ENCODE measurements around the gene SLC6A12.

- TF ChIP-seq EZH2phosphoT487 (IDR thresholded peaks at IDR 0.05; ENCODE audit: borderline replicate concordance, low read length) = no peak
- TF ChIP-seq EZH2 (IDR thresholded peaks at IDR 0.05; ENCODE audit: low read length, unreplicated experiment) = no peak
- TF ChIP-seq, protein P1, sequence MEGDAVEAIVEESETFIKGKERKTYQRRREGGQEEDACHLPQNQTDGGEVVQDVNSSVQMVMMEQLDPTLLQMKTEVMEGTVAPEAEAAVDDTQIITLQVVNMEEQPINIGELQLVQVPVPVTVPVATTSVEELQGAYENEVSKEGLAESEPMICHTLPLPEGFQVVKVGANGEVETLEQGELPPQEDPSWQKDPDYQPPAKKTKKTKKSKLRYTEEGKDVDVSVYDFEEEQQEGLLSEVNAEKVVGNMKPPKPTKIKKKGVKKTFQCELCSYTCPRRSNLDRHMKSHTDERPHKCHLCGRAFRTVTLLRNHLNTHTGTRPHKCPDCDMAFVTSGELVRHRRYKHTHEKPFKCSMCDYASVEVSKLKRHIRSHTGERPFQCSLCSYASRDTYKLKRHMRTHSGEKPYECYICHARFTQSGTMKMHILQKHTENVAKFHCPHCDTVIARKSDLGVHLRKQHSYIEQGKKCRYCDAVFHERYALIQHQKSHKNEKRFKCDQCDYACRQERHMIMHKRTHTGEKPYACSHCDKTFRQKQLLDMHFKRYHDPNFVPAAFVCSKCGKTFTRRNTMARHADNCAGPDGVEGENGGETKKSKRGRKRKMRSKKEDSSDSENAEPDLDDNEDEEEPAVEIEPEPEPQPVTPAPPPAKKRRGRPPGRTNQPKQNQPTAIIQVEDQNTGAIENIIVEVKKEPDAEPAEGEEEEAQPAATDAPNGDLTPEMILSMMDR (conservative IDR thresholded peaks at IDR 0.05; ENCODE audit: low read depth, low read length) = no peak
These were observed 10.9 kb downstream of the SLC6A12 start for GRCh38 chr12:203074-203461.
